Spleen (tissue), 11 donors: ENCODE results near the gene ICAM3. TPM values are rescaled to one million over a fixed set of nuclear protein-coding genes. Genes with fewer than 3 reads are reported as not detected.

Experiments used
- DNase-seq: peaks from one replicate; pipeline ENCODE4 v3.0.0-alpha.2; 2020
- H3K27ac ChIP-seq, 8 donors: fragments of 200-600 bp; sonication (generic) in 7 of 8; 1 replicate in 4 of 8; 2 replicates in 4 of 8; pipeline versions ENCODE4 v1.5.0 to v1.8.0; 2016 to 2021; ENCODE audit warnings: inconsistent platforms in 4 of 8, mild to moderate bottlenecking in 4 of 8, moderate library complexity in 1 of 8
- H3K27me3 ChIP-seq, 7 donors: fragments of 200-600 bp; sonication (generic) in 6 of 7; replicated peaks in 1 of 7; 1 replicate in 4 of 7; 2 replicates in 3 of 7; pipeline versions ENCODE4 v1.5.0 to v1.8.0; 2016 to 2021; ENCODE audit warnings: inconsistent platforms in 3 of 7, mild to moderate bottlenecking in 1 of 7
- H3K36me3 ChIP-seq, 6 donors: fragments of 200-600 bp; sonication (generic) in 5 of 6; 1 replicate in 4 of 6; 2 replicates in 2 of 6; pipeline versions ENCODE4 v1.5.0 to v1.8.0; 2016 to 2021; ENCODE audit warnings: inconsistent platforms in 2 of 6
- H3K4me1 ChIP-seq, 6 donors: fragments of 200-600 bp; sonication (generic) in 5 of 6; 1 replicate in 3 of 6; 2 replicates in 3 of 6; pipeline versions ENCODE4 v1.5.0 to v1.8.0; 2016 to 2021; ENCODE audit warnings: inconsistent platforms in 3 of 6
- H3K4me3 ChIP-seq, 8 donors: fragments of 200-600 bp; sonication (generic) in 7 of 8; 1 replicate in 4 of 8; 2 replicates in 4 of 8; pipeline versions ENCODE4 v1.5.0 to v1.8.0; 2016 to 2021; ENCODE audit warnings: inconsistent platforms in 4 of 8, mild to moderate bottlenecking in 4 of 8, moderate library complexity in 2 of 8
- H3K9me3 ChIP-seq, 8 donors: fragments of 200-600 bp; sonication (generic) in 7 of 8; 1 replicate in 4 of 8; 2 replicates in 4 of 8; pipeline versions ENCODE4 v1.5.0 to v1.8.0; 2016 to 2021; ENCODE audit warnings: inconsistent platforms in 4 of 8
- POLR2A ChIP-seq, 3 donors: fragments of 450-650 bp; IDR thresholded peaks; one replicate each; pipeline ENCODE4 v1.5.1; 2017; ENCODE audit warnings: antibody characterized with exemption in 3 of 3, mild to moderate bottlenecking in 1 of 3
- POLR2AphosphoS5 ChIP-seq, 3 donors: sonication (generic); formaldehyde crosslinking; IDR thresholded peaks; one replicate each; pipeline ENCODE4 v1.5.1; 2017; ENCODE audit warnings: antibody characterized with exemption in 3 of 3
- WGBS, 5 donors: extraction: QIAGEN DNeasy Blood & Tissue Kit in 3 of 5; methylation state at CpG; one replicate each; pipeline versions ENCODE4 v1.1.5 to v1.1.7; 2013 to 2018; 5-methylcytosine and 5-hydroxymethylcytosine counted together
- intact Hi-C: fragments of 100-400 bp; cut with DNase I; formaldehyde crosslinking; loops from one replicate; pipeline ENCODE4 v1.15.0; 2023; ENCODE audit warnings: low total_unique reads
- polyA plus RNA-seq, 3 donors: library from polyadenylated mRNA; stranded (reverse); fragments of 200-250 nt; gene quantifications; one replicate each; pipeline ENCODE4 v1.2.1, GENCODE V29; 2013
- total RNA-seq, 7 donors: library from RNA; depleted of rRNA in 3 of 7; stranded (reverse); fragments of >200 nt in 3 of 7; fragmentation: NEBNext Ultra II Directional in 4 of 7; extraction: Animal tissue kit (Norgen Biotek cat#: 25700) in 4 of 7; gene quantifications; one replicate each; pipeline versions ENCODE4 v1.1.0 to v1.2.1, GENCODE V29; 2016 to 2021
- TF ChIP-seq, protein P1 (sequence below), 11 experiments: fragments of 200-600 bp in 7 of 11; fragments of 450-650 bp in 4 of 11; sonication (generic) in 4 of 11; IDR thresholded peaks in 8 of 11; conservative IDR thresholded peaks in 3 of 11; 1 replicate in 7 of 11; 2 replicates in 4 of 11; pipeline versions ENCODE4 v1.4.0 to v1.8.0; 2016 to 2021; ENCODE audit warnings: antibody characterized with exemption in 11 of 11, inconsistent platforms in 4 of 11, mild to moderate bottlenecking in 1 of 11
- donor health status: healthy with polysubstance abuse.
- donor health status: DM: no; HTN: no; CAD: no; lungs with moderate emphysema.
- donor health status: DM: no; HTN: no; CAD: no.
- donor health status: Bipolar disorder and iron deficiency.
- donor health status: healthy.
- donor health status: DM: no; HTN: no; CAD: no.
- donor health status: DM: yes; HTN: yes; CAD: no.

The ICAM3 gene
- total and polyA plus RNA-seq, 10 donors: 69.3 to 180 (median 111) TPM

DNA sequence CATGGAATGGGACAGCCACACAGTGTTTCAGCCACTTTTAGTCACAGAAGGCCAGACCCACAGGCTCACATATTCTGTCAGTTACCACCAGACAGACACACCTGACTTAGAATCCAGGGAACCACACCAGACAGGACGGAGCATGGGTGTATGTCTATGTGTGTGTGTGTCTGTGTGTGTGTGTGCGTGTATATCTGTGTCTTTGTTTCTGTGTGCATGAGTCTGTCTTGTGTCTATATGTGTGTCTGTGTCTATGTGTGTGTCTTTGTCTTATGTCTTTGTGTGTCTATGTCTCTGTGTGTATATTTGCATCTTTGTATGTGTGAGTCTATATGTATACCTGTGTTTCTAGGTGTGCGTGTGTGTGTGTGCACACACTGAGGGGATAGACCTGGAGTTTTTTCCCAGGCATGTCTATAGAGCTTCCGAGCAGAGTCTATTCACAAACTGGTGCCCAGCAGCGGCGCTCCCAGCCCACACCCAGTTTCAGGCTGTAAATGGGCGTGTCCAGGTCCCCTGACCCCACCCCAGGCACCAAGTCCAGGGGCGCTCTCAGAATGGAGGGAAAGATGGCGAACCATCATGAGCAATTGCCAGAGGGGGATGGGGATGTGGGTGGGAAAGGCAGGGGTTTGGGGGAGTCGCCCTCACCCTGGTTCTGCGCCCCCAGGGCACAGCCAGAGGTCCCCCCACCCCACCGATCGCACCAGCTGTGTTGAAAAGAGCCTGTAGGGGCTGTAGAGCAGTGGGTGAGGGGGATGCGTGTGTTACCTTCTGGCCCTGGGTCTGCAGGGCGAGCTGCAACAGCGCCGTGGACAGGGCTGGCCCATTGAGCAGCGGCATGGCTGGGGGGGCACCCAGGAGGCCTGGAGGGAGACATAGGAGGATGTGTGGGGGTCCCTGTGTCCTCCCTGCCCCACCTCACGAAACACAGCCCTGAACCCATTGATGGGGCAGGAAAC lies 17.3 kb downstream of the ICAM3 start:
- intact Hi-C loops: no loop called here
- Histone ChIP-seq H3K9me3 (no peaks in the 10 kb centered on the region), H3K4me1 (no peaks in the 10 kb centered on the region), H3K36me3 (peaks cover 0 to 100% (median 100%) of the 10 kb centered on the region in 6 donors), H3K27ac (no peak overlapping the region), H3K27me3 (no peaks in the 10 kb centered on the region), H3K4me3 (no peak overlapping the region)
- DNase-seq: no peak
- 92 to 97% (median 94%) methylated on average over 16 to 19 of the region's 19 CpGs for WGBS, 5 donors
- TF ChIP-seq, protein P1, sequence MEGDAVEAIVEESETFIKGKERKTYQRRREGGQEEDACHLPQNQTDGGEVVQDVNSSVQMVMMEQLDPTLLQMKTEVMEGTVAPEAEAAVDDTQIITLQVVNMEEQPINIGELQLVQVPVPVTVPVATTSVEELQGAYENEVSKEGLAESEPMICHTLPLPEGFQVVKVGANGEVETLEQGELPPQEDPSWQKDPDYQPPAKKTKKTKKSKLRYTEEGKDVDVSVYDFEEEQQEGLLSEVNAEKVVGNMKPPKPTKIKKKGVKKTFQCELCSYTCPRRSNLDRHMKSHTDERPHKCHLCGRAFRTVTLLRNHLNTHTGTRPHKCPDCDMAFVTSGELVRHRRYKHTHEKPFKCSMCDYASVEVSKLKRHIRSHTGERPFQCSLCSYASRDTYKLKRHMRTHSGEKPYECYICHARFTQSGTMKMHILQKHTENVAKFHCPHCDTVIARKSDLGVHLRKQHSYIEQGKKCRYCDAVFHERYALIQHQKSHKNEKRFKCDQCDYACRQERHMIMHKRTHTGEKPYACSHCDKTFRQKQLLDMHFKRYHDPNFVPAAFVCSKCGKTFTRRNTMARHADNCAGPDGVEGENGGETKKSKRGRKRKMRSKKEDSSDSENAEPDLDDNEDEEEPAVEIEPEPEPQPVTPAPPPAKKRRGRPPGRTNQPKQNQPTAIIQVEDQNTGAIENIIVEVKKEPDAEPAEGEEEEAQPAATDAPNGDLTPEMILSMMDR (IDR thresholded peaks at IDR 0.05 in 8 of 11, conservative IDR thresholded peaks at IDR 0.05 in 3 of 11): no peak
- TF ChIP-seq POLR2A (IDR thresholded peaks at IDR 0.05) (no peak), POLR2AphosphoS5 (IDR thresholded peaks at IDR 0.05) (no peak)

DNA sequence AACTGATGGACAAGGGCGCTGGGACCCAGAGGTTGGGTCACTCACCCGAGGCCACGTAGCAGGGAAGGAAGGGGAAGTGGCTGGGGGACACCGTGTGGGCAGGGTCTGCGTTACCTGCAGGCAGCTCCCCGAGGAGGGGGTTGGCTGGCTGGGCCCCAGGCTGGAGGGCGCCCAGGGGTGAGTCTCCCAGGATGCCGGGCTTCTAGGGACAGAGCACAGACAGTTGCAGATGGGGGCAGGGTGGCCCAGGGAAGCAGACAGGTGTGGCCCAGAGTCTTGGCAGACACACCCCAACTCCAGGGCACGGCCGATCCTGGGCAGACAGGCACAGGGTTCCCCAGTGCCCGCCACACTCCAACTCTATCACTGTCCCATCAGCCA lies 18.0 kb downstream of the ICAM3 start:
- H3K9me3 ChIP-seq: no peaks in the 10 kb centered on the region
- no peak for TF ChIP-seq POLR2A (IDR thresholded peaks at IDR 0.05)
- TF ChIP-seq, protein P1 (IDR thresholded peaks at IDR 0.05 in 8 of 11, conservative IDR thresholded peaks at IDR 0.05 in 3 of 11): no peak
- no peak for TF ChIP-seq POLR2AphosphoS5 (IDR thresholded peaks at IDR 0.05)
- peaks cover 0 to 100% (median 99%) of the 10 kb centered on the region in 6 donors for H3K36me3 ChIP-seq
- H3K4me3 ChIP-seq: no peak overlapping the region
- WGBS, 5 donors: 76 to 85% (median 81%) methylated on average over 10 to 11 of the region's 11 CpGs
- no peaks in the 10 kb centered on the region for H3K27me3 ChIP-seq
- DNase-seq: no peak
- peaks cover 0 to 3% (median under 1%) of the 10 kb centered on the region in 6 donors for H3K4me1 ChIP-seq
- intact Hi-C loops: no loop called here
- H3K27ac ChIP-seq: no peak overlapping the region

DNA sequence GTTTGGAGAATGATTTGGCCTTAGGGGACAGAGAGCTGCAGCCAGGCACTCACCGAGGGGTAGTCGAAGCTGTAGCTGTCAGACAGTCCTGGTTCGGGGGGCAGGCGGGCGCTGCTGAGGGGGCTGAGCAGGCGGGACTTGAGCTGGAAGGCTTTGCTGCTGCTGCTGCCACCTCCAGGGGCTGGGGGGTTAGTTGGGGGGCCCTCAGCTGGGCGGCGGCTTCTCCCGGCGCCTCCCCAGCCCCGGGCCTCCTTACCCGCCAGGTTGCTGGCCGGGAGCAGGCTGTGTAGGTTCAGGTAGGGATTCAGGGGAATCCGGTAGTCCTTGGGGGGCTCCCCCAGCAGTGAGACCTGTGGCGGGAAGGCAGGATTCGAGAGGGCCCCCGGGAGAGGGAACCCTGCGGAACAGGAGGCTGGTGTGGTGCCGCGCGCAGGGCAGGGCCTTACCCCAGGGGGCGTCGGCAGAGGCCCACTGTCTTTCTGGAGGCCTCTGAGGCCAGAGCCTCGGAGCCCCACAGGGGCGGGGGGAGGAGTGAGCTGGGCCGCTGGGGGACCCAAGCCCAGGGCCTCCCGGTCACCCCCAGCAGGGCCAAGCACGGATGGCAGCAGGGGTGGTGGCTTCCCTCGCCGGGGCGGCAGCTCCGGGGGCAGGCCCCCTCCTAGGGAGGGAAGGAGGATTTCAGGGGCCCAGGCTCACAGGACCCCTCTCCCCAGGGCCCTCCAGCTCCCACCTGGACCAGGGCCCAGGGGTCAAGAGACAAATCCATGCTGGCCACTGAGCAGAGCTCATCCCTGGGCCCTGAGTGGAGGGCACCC lies 18.6 kb downstream of the ICAM3 start:
- peak in 1 of 3 donors; percentile 12 for TF ChIP-seq POLR2AphosphoS5 (IDR thresholded peaks at IDR 0.05)
- TF ChIP-seq, protein P1 (IDR thresholded peaks at IDR 0.05 in 8 of 11, conservative IDR thresholded peaks at IDR 0.05 in 3 of 11): no peak
- H3K4me1 ChIP-seq: peaks cover 4 to 9% (median 7%) of the 10 kb centered on the region in 6 donors

More for the DNA sequence above, 18.6 kb downstream of the ICAM3 start:
- no peak for DNase-seq
- Histone ChIP-seq H3K36me3 (peaks cover 0 to 98% (median 94%) of the 10 kb centered on the region in 6 donors), H3K27me3 (no peaks in the 10 kb centered on the region), H3K4me3 (no peak overlapping the region), H3K9me3 (no peaks in the 10 kb centered on the region), H3K27ac (no peak overlapping the region)
- 94 to 96% (median 94%) methylated on average over 23 to 32 of the region's 32 CpGs for WGBS, 5 donors
- intact Hi-C loops: no loop called here
